ENCODE measurements around the gene SIPA1.
A peak's percentile ranks its signal among the peaks of the same experiment; 100 is the strongest.
"Not testable (repeated sequence)": the region's sequence is repeated elsewhere in the genome, so short reads cannot be mapped to it uniquely, and the experiment has no call there.

SIPA1 gene

DNA sequence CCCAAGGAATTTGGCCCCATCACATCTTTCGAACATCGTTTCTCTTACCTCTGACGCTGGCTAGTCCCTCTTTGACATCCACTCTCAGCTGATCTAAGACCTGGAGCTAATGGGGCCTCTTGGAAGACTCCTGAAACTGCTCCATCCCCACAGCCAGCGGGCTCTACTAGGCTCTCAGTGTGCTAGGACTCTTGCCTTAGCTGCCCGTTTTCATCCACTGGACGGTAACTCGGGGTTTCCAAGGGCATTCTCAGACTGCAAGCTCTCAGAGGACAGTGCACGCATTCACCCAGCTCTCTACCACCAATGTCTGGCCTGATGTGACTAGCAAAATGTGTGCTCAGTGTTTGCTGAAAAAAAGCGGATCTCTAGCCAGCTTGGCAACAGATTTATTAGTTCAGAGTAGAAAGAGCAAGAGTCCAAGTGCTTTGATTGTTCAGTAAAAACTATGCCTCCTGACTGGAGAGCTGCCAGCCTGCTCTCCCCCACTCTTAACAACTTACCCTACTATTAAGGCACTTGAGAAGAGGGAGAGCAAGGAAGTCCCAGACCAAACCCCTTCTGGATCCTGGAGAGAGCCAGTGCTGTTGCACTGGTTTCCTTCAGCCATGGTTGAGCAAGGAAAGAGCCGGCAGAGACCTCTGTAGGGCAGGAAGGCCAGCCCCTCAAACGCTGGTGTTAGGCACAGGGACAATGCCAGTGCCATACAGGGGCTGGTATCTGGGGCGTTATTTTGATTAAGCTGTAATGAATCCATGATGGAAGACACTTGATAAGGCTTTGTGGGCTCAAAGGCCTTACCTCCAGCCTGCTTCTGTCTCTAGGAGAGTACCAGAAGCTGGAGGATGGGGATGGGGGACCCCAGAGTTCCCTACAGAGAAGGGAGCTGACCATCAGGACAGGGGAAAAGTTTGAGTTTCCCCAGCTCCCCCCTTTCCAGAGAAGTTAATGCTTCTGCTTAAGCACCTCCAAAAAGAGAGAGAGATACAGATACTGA lies 15.6 kb downstream of the SIPA1 start:
- peak overlapping the region; percentile 31 to 50 (median 40) for H3K4me3 ChIP-seq
- peak overlapping the region; percentile 16 to 98 (median 92) for H3K27ac ChIP-seq

DNA sequence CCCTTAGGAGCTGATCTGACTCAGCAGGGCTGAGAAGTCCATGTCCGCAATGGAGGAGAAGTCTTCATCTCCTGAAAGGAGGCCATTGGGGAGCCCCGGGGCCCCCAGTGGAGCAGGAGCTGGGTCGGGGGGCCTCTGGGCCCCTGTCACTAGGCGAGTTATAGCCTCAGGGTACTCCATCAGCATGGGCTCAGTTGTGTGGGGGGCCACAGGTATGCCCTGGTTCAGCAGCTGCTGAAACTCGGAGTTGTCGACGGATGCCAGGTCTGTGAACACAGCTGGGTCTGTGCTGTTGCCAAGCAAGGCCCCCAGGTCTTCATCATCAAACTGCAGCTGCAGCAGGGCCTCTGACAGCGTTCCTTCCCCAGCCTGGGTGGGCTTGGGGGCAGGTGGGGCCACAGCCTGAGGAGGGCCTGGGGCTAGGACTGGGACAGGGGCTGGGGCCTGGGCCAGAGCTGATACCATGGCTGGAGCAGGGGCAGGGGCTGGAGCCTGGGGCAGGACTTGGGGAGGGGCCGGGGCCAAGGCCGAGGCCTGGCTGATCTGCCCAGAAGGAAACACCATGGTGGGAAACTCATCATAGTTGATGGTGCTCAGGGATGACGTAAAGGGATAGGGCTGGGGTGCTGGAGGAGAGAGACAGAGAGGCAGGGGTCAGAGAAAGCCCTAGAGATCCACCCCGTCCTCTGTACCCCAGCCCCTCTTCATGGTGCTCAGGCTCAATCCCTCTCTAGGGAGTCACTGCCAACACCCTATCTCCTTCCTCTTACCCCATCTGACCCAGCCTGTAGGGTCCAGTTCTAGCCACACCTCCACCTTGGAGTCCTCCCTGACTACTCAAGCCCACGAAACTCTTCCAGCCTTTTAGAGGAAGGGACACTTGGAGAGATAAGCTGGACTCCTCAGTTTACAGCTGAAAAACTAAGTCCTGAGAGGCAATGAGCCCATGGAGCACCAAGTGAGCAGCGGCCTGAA lies 16.8 kb downstream of the SIPA1 start:
- Histone ChIP-seq H3K27ac (peak overlapping the region in 14 of 21 experiments; percentile 10 to 98 (median 92)), H3K4me3 (no peak overlapping the region)

DNA sequence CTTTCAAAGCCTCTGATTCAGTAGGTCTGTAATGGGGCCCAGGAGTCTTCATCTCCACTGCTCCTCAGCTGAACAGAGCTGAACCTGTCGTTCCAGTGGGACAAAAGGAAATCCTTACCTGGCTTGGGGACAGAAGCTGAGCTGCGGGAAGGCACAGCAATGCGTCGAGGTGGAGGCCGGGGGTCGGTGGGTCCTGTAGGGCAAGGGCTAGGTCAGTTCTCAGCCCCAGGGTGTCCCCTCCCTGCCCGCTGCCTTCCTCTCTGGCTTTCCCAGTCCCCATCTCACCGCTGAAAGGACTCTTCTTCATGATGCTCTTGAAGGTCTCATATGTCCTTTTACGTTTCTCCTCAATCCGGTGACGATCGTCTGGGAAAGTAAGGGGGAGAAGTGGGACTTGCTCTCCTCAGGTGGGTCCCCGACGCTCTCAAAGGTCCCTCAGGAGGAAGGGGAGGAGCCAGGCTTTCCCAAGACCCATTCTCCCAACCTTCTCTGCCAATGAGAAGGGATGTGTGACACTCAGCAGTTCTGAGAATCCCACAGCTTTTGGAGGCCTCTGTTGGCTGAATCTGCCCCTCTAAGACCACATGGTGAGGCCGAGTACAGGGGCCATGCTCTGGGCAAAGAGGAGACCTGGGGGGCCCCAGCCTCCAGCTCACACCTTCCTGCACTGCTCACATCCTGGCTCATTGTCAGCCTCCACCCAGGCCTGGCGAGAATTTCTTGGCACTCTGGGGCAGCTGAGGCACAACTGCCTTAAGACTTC lies 17.9 kb downstream of the SIPA1 start:
- no peak overlapping the region for H3K4me3 ChIP-seq
- H3K27ac ChIP-seq = no peak overlapping the region

DNA sequence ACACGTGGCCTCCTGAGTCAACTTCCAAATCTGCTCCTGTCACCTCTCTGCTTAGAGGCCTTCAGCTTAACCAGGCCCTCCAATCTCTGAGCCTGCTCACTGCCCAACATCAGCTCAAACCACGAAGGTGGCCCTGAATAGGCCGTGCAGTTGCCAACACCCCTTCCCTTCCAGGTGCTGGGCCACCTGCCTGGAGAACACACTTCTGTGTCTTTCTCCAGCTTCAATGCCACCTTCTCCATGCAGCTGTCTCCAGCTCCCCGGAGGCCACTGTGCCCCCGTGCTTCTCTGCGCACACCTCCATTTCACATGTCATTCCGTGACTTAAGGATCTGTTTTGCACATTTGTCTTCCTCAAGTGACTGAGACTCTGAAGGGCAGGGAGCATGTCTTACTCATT lies 19.5 kb downstream of the SIPA1 start:
- Histone ChIP-seq H3K27ac (no peak overlapping the region), H3K4me3 (no peak overlapping the region)

DNA sequence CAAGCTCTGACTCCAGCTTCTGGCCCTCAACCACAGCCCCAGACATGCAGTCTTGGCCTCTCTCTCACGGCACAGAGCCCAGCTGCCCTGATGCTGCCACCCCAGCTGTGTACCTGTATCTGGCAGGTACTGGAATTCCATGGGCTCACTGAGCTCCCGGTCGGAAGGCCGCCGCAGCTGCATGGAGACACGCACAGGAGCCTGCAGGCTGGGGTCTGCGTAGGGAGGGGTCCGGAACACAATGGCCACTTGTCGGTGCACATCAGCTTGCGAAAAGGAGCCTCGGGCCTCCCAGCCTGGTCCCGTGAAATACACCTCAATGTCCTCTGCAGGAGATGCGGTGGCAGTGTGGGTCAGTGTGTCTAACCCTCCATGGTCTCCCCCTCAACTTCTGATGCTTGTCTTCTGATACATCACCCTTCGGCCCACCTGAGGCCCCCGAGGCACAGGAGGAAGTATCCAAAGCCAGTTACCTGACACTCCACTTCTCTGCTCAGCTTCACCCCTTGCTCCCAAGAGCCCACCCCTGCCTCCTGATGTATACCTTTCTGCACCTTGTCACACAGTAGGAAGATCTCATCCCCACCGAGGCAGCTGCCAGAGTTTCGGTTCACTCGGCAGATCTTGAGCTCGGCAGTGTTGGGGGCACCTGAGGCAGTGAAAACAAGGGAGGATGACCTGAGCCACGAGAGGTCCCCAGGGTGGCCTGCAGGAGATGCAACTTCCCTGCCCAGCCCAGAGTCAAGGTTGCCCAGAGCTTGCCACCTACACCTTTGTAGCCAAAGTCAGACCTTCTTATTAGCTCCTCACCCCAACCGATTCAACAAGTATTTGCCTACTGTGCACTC lies 20.5 kb downstream of the SIPA1 start:
- Histone ChIP-seq H3K27ac (no peak overlapping the region), H3K4me3 (no peak overlapping the region)

DNA sequence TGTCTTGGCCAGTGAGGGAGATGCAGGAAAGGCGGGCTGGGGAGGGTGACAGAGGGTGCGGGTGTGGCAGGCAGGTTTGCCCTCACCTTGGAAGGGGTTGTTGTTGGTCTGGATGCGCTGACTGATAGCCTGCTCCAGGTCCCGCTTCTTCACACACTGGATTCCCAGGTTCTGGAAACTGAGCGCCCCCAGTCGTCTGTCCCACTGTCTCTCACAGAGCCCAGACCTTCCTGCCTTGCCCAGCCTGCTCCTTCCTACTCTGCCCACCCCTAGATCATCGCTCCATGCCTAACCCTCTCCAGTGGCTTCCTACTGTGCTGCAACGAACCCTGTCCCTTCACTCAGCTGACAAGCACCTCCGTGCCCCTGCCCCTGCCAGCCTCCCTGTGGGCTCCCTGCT lies 22.1 kb downstream of the SIPA1 start:
- Histone ChIP-seq H3K4me3 (no peak overlapping the region), H3K27ac (peak overlapping the region in 3 of 21 experiments; percentile 35 to 98 (median 60))

DNA sequence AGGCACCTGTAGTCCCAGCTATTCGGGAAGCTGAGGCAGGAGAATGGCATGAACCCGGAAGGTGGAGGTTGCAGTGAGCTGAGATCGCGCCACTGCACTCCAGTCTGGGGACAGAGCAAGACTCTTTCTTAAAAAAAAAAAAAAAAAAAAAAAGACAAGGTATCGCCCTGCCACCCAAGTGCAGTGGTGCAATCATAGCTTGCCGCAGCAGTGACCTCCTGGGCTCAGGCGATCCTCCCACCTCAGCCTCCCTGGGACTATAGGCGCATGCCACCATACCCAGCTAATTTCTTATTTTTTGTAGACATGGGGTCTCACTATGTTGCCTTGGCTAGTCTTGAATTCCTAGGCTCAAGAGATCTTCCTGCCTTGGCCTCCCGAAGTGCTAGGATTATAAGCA lies 23.0 kb downstream of the SIPA1 start:
- peak overlapping the region in 5 of 21 experiments; percentile 97 to 100 (median 99) for H3K27ac ChIP-seq
- not testable (repeated sequence) for H3K4me3 ChIP-seq

DNA sequence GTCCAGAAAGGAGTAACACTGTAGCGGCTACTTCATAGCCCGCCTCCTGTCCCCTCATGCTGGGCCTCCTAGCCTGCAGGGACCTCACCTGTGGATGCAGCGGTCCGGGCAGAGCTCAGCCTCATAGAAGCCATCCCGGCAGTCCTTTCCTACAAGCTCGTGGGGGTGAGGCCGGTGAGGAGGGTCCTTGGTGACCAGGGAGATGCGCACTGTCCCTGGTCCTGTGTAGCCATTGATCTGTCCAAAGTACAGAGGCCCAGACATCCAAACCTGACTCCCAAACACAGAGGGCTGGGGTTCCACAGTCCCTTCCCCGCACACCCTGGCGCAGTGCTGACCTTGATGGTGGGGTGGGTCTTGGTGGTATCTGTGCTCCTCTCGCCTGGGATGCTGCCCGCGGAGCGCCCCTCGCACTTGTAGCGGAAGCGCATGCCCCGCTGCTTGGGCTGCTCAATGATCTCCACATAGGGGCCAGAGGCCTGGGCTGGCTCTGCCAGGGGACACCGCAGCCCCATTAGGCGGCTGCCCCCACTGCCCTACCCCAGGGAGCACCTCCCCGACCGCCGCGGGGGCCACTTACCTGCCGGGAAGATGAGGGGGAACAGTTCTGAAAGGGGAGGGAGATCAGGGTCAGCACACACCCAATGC lies 23.8 kb downstream of the SIPA1 start:
- peak overlapping the region; percentile 26 to 100 (median 98) for H3K27ac ChIP-seq
- peak overlapping the region; percentile 69 to 97 (median 81) for H3K4me3 ChIP-seq

DNA sequence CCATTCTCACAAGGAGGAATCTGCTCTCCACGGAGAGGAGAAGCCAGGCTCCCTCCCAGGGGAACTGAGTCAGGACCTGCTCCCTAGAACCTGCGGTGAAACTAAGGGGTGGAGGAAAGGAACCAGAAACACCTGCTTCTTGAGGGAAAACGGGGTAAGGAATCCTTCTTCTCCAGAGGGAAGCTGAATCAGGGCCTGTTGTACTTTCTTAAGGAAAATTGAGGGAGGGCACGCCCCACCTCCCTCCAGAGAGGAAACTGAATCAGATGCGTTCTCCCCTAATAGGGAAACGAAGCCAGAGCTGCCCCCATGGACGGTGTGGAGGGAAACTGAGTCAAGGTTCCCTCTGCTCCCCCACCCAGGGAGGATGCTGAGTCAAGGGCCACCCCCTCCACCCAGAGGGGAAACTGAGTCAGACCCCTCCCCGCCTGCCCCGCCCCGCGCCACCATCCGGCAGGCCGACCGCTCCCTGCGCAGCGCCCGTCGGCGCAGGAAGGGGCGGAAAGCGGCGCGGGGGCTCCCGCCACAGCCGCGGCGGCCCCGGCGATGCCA lies 24.4 kb downstream of the SIPA1 start:
- H3K27ac ChIP-seq = peak overlapping the region; percentile 92 to 100 (median 98)
- H3K4me3 ChIP-seq = peak overlapping the region; percentile 69 to 97 (median 81)

DNA sequence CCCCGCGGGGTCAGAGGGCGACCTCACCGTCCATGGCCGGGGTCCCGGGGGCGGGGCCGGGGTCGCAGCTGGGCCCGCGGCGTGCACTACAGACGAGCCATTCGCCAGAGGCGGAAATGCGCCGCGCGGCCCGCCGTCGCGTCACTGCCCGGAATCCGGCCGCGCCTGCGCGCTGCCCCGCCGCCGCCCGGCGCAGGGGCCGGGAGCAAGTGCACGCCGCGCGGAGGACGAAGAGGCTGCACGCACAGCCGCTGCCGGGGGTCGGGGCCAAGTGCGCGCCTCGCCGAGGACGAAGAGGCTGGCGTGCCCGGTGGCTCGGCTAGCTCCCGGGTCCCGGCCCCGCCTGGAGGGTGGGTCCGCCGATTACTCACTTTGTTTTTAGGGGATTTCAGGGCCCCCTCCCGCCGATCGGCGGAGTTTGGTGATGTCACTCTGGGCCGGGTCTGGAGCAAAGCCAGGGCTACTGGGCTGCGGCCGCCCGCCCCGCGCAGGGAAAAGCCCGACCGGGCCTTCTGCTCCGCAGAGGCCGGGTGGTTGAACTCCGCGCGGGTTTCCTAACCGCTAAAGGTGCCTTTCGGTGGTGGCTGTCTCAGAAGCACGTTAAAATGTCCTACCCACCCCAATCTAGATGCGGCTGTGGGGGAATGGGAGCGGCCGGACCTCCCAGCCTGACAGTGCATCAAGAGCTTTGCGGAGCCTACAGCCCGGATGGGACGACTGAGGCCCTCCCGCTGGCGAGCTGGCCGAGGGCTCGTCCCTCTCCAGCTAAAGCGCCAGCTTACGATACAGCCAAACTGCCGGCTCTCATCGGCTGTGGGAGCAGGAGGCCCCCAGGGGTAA lies 25.1 kb downstream of the SIPA1 start, which contains the start of gene RELA:
Gene RELA, minus strand, starts transcription at position 118 of the 840 bp plus-strand sequence. Its CDS starts 84 bp downstream, at position 34.
- peak within 1 kb of the TSS; percentile 69 to 97 (median 81) for H3K4me3 ChIP-seq
- peak within 1 kb of the TSS; percentile 92 to 100 (median 98) for H3K27ac ChIP-seq

DNA sequence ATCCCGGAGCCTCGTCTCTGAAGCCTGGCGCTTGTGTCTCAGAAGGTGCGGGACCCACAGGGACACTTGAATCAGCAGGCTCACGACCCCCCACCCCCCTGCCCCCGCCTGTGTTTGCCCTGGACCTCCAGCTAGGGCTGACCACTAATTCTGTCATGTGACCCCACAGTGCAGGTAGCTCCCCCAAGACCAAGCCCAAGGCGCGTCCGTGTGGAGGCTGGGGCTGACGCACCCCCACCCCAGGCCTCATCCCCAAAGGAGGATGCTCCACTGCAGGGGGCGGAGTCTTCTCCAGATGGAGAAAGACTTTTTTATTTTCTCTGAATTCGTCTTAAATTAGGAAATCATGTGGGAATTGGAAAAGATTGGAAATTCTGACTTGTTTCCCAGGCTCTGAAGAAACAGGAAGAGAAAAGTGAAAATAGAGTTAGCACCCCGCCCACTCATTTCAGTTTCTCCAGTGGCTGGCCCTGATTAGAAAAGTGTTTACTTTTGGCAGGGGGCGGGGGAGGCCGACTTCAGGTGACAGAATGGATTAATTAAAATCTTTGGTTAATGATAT lies 25.8 kb downstream of the SIPA1 start:
- peak overlapping the region; percentile 69 to 97 (median 81) for H3K4me3 ChIP-seq
- H3K27ac ChIP-seq = peak overlapping the region; percentile 92 to 100 (median 98)

DNA sequence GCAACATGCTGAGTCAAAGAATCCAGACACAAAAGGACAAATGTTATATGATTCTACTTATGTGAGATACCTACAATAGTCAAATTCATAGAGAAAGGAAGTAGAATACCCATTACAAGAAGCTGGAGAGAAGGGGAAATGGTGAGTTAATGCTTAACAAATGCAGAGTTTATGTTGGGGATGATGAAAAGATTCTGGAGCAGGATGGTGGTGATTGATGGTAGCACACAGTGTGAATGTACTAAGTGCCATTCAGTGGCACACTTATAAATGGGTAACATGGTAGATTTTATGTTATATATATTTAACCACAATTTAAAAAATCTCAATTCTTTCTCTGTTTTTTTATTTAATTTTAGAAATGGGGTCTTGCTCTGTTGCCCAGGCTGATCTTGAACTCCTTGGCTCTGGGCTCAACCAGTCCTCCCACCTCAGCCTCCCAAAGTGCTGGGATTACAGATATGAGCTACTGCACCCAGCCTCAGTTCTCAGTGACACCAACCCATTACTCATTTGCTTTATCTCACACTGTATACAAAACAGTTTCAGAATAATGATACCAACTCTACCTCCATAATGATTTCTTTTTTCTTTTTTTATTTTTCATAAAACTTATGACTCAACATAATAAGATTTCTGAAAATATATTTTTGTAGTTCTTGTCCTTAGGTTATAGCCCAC lies 34.4 kb downstream of the SIPA1 start:
- no peak overlapping the region for H3K27ac ChIP-seq
- H3K4me3 ChIP-seq = no peak overlapping the region

DNA sequence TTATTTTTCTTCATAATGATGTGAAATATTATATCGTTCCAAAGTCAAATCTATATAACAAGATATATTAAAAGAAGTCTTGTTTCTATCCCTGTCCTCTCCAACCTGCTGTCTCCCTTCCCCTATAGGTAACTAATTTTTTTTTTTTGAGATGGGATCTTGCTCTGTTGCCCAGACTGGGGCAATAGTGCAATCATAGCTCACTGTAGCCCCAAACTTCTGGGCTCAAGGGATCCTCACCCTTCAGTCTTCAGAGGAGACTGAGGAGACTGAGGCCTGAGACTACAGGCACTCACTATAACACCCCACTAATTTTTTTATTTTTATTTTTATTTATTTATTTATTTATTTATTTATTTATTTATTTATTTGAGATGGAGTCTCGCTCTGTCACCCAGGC lies 35.1 kb downstream of the SIPA1 start:
- H3K27ac ChIP-seq = no peak overlapping the region
- no peak overlapping the region for H3K4me3 ChIP-seq

DNA sequence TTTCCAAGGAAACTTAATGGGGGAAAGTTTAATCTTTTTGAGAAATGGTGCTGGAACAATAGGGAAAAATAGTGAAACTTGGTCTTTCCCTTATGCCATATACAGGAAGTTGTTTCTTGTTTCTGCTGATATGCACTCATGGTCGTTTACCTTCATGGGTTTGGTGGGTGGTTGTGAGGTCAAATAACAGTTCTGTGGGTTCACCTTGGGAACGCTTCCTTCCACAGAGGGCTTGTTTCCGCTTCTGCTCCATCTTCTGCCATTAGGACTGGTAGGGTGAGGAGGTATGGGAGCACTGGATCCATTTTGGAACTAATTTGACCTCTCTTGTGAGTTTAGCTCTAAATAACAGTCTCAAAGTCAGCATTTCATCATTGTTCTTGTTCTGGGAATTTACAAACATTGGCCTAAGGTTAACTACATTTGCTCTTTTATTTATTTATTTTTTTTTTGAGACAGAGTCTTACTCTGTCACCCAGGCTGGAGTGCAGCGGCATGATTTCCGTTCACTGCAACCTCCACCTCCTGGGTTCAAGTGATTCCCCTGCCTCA lies 42.4 kb downstream of the SIPA1 start:
- Histone ChIP-seq H3K4me3 (no peak overlapping the region), H3K27ac (no peak overlapping the region)

DNA sequence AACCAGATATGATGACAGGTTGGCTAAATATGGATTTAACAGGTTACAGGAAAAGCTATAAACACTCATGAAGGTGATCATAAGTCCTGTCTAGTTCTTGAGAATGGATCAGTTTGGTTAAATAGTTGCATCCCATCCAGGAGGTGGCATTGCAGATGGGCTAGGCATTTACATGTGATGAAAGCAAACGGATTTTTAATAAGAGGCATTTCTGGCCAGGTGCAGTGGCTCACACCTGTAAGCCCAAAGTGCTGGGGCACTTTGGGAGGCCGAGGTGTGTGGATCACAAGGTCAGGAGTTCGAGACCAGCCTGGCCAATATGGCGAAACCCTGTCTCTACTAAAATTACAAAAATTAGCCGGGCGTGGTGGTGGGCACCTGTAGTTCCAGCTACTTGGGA lies 45.6 kb downstream of the SIPA1 start:
- H3K27ac ChIP-seq, H3K4me3 ChIP-seq: not testable (repeated sequence)

DNA sequence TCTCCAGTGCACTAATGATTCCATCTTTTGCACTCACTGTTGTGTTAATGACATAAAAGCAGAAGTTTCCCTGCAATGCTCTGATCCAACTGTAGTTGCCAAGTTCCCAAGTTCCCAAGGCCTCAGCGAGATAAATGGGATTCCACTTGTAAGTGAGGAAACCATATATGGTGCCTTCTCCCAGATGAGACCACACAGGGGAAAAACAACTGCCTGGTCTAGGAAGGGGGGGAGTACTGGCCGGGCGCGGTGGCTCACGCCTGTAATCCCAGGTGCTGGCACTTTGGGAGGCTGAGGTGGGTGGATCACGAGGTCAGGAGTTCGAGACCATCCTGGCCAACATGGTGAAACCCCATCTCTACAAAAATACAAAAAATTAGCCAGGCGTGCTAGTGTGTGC lies 48.1 kb downstream of the SIPA1 start:
- no peak overlapping the region for H3K27ac ChIP-seq

More for the DNA sequence above, 48.1 kb downstream of the SIPA1 start:
- H3K4me3 ChIP-seq = no peak overlapping the region
